Lung (tissue), 12 donors: ENCODE measurements around the gene CAPNS2. TPM values are rescaled to one million over a fixed set of nuclear protein-coding genes. Genes with fewer than 3 reads are reported as not detected.

Experiments used
- ATAC-seq: fragments of 200-7000 bp; cut with Tn5 transposase; one replicate; pipeline ENCODE4 v1.9.1; 2020; ENCODE audit warnings: moderate number of reproducible peaks; ENCODE audit not compliant: insufficient read depth, low FRiP score
- DNase-seq, 3 donors: peaks; one replicate each; pipeline ENCODE4 v3.0.0-alpha.2; 2013 to 2017
- H3K27ac ChIP-seq, 2 donors: one replicate each; pipeline ENCODE4 v1.5.1; 2013; ENCODE audit warnings: mild to moderate bottlenecking in 2 of 2, moderate library complexity in 2 of 2, control low read depth in 1 of 2, inconsistent platforms in 1 of 2, low read depth in 1 of 2, low read length in 1 of 2
- H3K27me3 ChIP-seq, 3 donors: one replicate each; pipeline ENCODE4 v1.5.1; 2013; ENCODE audit warnings: low read length in 2 of 3; ENCODE audit not compliant: control insufficient read depth in 3 of 3, insufficient read depth in 3 of 3
- H3K36me3 ChIP-seq, 4 donors: one replicate each; pipeline ENCODE4 v1.5.1; 2013; ENCODE audit warnings: low read length in 4 of 4, mild to moderate bottlenecking in 1 of 4, moderate library complexity in 1 of 4; ENCODE audit not compliant: control insufficient read depth in 4 of 4, insufficient read depth in 4 of 4
- H3K4me1 ChIP-seq, 5 donors: one replicate each; pipeline ENCODE4 v1.5.1; 2013; ENCODE audit warnings: low read length in 5 of 5, mild to moderate bottlenecking in 2 of 5, moderate library complexity in 1 of 5; ENCODE audit not compliant: control insufficient read depth in 5 of 5, insufficient read depth in 5 of 5
- H3K4me3 ChIP-seq: one replicate; pipeline ENCODE4 v1.5.1; 2013; ENCODE audit warnings: mild to moderate bottlenecking, control low read depth, moderate library complexity
- H3K9ac ChIP-seq, 2 donors: one replicate each; pipeline ENCODE4 v1.5.1; 2013; ENCODE audit warnings: low read length in 2 of 2, control low read depth in 1 of 2; ENCODE audit not compliant: insufficient read depth in 1 of 2
- H3K9me3 ChIP-seq, 4 donors: one replicate each; pipeline ENCODE4 v1.5.1; 2013; ENCODE audit warnings: low read length in 3 of 4, mild to moderate bottlenecking in 1 of 4, moderate library complexity in 1 of 4; ENCODE audit not compliant: control insufficient read depth in 4 of 4, insufficient read depth in 3 of 4
- CTCF ChIP-seq: IDR thresholded peaks from 2 replicates; pipeline ENCODE4 v1.5.1; 2012; ENCODE audit warnings: mild to moderate bottlenecking; ENCODE audit errors: control extremely low read depth, extremely low read depth
- WGBS, 2 donors: extraction: QIAGEN DNeasy Blood & Tissue Kit; methylation state at CpG; one replicate each; pipeline ENCODE4 v1.1.7; 2013; 5-methylcytosine and 5-hydroxymethylcytosine counted together
- polyA plus RNA-seq, 2 donors: library from polyadenylated mRNA; stranded (reverse); fragments of 200-250 nt; gene quantifications; one replicate each; pipeline ENCODE4 v1.2.1, GENCODE V29; 2013
- total RNA-seq, 2 donors: library from RNA; depleted of rRNA in 1 of 2; stranded (reverse); fragments of >200 nt in 1 of 2; gene quantifications; one replicate each; pipeline ENCODE4 v1.2.1, GENCODE V29; 2014 to 2021
- donor health status: control.
- donor health status: control.
- donor health status: Bipolar disorder and iron deficiency.
- donor health status: healthy.
- donor health status: DM: yes; HTN: yes; CAD: no.

Gene CAPNS2
- total and polyA plus RNA-seq, 4 donors: 0.30 to 3.1 (median 0.81) TPM

GRCh38 chr16:55542459-55543082 lies 23.9 kb upstream of the CAPNS2 start:
- TF ChIP-seq CTCF: no peak

GRCh38 chr16:55543472-55543871 lies 23.0 kb upstream of the CAPNS2 start:
- no peaks in the 10 kb centered on the region for H3K9me3 ChIP-seq
- no peak overlapping the region for H3K9ac ChIP-seq
- 31 to 56% methylated on average over 2 of the region's 2 CpGs for WGBS, 2 donors
- H3K36me3 ChIP-seq: peaks cover 0 to 4% (median 0%) of the 10 kb centered on the region in 4 donors
- H3K27me3 ChIP-seq: no peaks in the 10 kb centered on the region
- H3K4me3 ChIP-seq: no peak overlapping the region
- ATAC-seq (no peak), DNase-seq (peak in 2 of 3 donors; percentile 76 to 78)
- no peak overlapping the region for H3K27ac ChIP-seq
- no peak for TF ChIP-seq CTCF
- H3K4me1 ChIP-seq: peaks cover 0 to 21% (median 0%) of the 10 kb centered on the region in 5 donors

More at GRCh38 chr16:55542459-55543082, 23.9 kb upstream of the CAPNS2 start:
- Histone ChIP-seq H3K4me3 (no peak overlapping the region), H3K27me3 (no peaks in the 10 kb centered on the region), H3K9me3 (no peaks in the 10 kb centered on the region), H3K9ac (peak overlapping the region in 1 of 2 donors; percentile 38), H3K4me1 (peaks cover 0 to 21% (median 0%) of the 10 kb centered on the region in 5 donors), H3K27ac (no peak overlapping the region), H3K36me3 (peaks cover 0 to 4% (median 0%) of the 10 kb centered on the region in 4 donors)
- ATAC-seq (no peak), DNase-seq (no peak)
- WGBS, 2 donors: 84 to 92% methylated on average over 1 of the region's 1 CpG

- Histone ChIP-seq H3K9ac (no peak overlapping the region), H3K9me3 (no peaks in the 10 kb centered on the region), H3K4me3 (no peak overlapping the region), H3K27me3 (no peaks in the 10 kb centered on the region), H3K27ac (no peak overlapping the region), H3K36me3 (peaks cover 1 to 14% (median 6%) of the 10 kb centered on the region in 4 donors), H3K4me1 (peaks cover 0 to 1% (median 0%) of the 10 kb centered on the region in 5 donors)
- ATAC-seq (no peak), DNase-seq (no peak)
- no peak for TF ChIP-seq CTCF
Measured at GRCh38 chr16:55552621-55553020, 13.9 kb upstream of the CAPNS2 start.
